HEK293 (cell line): ENCODE measurements around the gene RAB40C.
A peak's percentile ranks its signal among the peaks of the same experiment; 100 is the strongest.

Experiments
- GLIS2 ChIP-seq: fragments of 450-650 bp; formaldehyde crosslinking; IDR thresholded peaks from 2 replicates; pipeline ENCODE4 v1.5.1; 2016; ENCODE audit warnings: missing biosample characterization, missing genetic modification characterization
- OVOL3 ChIP-seq: fragments of 450-650 bp; formaldehyde crosslinking; IDR thresholded peaks from 2 replicates; pipeline ENCODE4 v1.5.1; 2016; ENCODE audit warnings: missing biosample characterization, missing genetic modification characterization
- SP2 ChIP-seq: fragments of 450-650 bp; formaldehyde crosslinking; IDR thresholded peaks from 2 replicates; pipeline ENCODE4 v1.5.1; 2016; ENCODE audit warnings: missing biosample characterization, missing genetic modification characterization
- YY2 ChIP-seq: fragments of 450-650 bp; formaldehyde crosslinking; IDR thresholded peaks from 2 replicates; pipeline ENCODE4 v1.5.1; 2016; ENCODE audit warnings: missing biosample characterization, missing genetic modification characterization
- ZBTB1 ChIP-seq: fragments of 450-650 bp; formaldehyde crosslinking; IDR thresholded peaks from 2 replicates; pipeline ENCODE4 v1.5.1; 2016; ENCODE audit warnings: missing biosample characterization, missing genetic modification characterization
- ZFP41 ChIP-seq: fragments of 450-650 bp; formaldehyde crosslinking; IDR thresholded peaks from 2 replicates; pipeline ENCODE4 v1.5.1; 2016; ENCODE audit warnings: missing biosample characterization, missing genetic modification characterization, borderline replicate concordance
- ZNF112 ChIP-seq: fragments of 450-650 bp; formaldehyde crosslinking; IDR thresholded peaks from 2 replicates; pipeline ENCODE4 v1.5.0; 2017; ENCODE audit warnings: missing biosample characterization, missing genetic modification characterization
- ZNF175 ChIP-seq: fragments of 450-650 bp; formaldehyde crosslinking; IDR thresholded peaks from 2 replicates; pipeline ENCODE4 v1.5.1; 2016; ENCODE audit warnings: missing biosample characterization, missing genetic modification characterization
- ZNF292 ChIP-seq: fragments of 450-650 bp; formaldehyde crosslinking; IDR thresholded peaks from 2 replicates; pipeline ENCODE4 v1.5.1; 2016; ENCODE audit warnings: low read depth, missing biosample characterization, missing genetic modification characterization, borderline replicate concordance
- ZNF341 ChIP-seq: fragments of 450-650 bp; formaldehyde crosslinking; IDR thresholded peaks from 2 replicates; pipeline ENCODE4; 2016; ENCODE audit warnings: low read depth, missing biosample characterization, missing genetic modification characterization
- ZNF404 ChIP-seq: fragments of 450-650 bp; formaldehyde crosslinking; IDR thresholded peaks from 2 replicates; pipeline ENCODE4 v1.5.1; 2017; ENCODE audit warnings: missing biosample characterization, missing genetic modification characterization
- ZNF433 ChIP-seq: fragments of 450-650 bp; formaldehyde crosslinking; IDR thresholded peaks from 2 replicates; pipeline ENCODE4 v1.5.1; 2016; ENCODE audit warnings: missing biosample characterization, missing genetic modification characterization, low read depth
- ZNF473 ChIP-seq: fragments of 450-650 bp; formaldehyde crosslinking; IDR thresholded peaks from 2 replicates; pipeline ENCODE4 v1.5.1; 2017; ENCODE audit warnings: missing biosample characterization, missing genetic modification characterization
- ZNF558 ChIP-seq: fragments of 450-650 bp; formaldehyde crosslinking; IDR thresholded peaks from 2 replicates; pipeline ENCODE4 v1.5.1; 2016; ENCODE audit warnings: missing biosample characterization, missing genetic modification characterization
- ZNF561 ChIP-seq: fragments of 450-650 bp; IDR thresholded peaks from 2 replicates; pipeline ENCODE4 v1.5.1; 2018; ENCODE audit warnings: missing biosample characterization, missing genetic modification characterization, borderline replicate concordance
- ZNF610 ChIP-seq: fragments of 450-650 bp; formaldehyde crosslinking; IDR thresholded peaks from 2 replicates; pipeline ENCODE4 v1.5.1; 2016; ENCODE audit warnings: missing biosample characterization, missing genetic modification characterization, borderline replicate concordance
- TF ChIP-seq, protein P1 (sequence below): fragments of 450-650 bp; formaldehyde crosslinking; IDR thresholded peaks from 2 replicates; pipeline ENCODE4 v1.5.1; 2016; ENCODE audit warnings: missing biosample characterization, missing genetic modification characterization
- TF ChIP-seq, protein P2 (sequence below): fragments of 450-650 bp; formaldehyde crosslinking; IDR thresholded peaks from 2 replicates; pipeline ENCODE4 v1.5.1; 2016; ENCODE audit warnings: missing biosample characterization, missing genetic modification characterization
- TF ChIP-seq, protein P3 (sequence below): fragments of 450-650 bp; formaldehyde crosslinking; IDR thresholded peaks from 2 replicates; pipeline ENCODE4; 2016; ENCODE audit warnings: missing biosample characterization, missing genetic modification characterization
- TF ChIP-seq, protein P4 (sequence below): fragments of 450-650 bp; formaldehyde crosslinking; IDR thresholded peaks from 2 replicates; pipeline ENCODE4 v1.5.1; 2016; ENCODE audit warnings: missing biosample characterization, missing genetic modification characterization, low read depth
- TF ChIP-seq, protein P5 (sequence below): fragments of 450-650 bp; formaldehyde crosslinking; conservative IDR thresholded peaks from 2 replicates; pipeline ENCODE4 v1.5.1; 2016; ENCODE audit warnings: low read depth, missing biosample characterization, missing genetic modification characterization

The RAB40C gene

DNA sequence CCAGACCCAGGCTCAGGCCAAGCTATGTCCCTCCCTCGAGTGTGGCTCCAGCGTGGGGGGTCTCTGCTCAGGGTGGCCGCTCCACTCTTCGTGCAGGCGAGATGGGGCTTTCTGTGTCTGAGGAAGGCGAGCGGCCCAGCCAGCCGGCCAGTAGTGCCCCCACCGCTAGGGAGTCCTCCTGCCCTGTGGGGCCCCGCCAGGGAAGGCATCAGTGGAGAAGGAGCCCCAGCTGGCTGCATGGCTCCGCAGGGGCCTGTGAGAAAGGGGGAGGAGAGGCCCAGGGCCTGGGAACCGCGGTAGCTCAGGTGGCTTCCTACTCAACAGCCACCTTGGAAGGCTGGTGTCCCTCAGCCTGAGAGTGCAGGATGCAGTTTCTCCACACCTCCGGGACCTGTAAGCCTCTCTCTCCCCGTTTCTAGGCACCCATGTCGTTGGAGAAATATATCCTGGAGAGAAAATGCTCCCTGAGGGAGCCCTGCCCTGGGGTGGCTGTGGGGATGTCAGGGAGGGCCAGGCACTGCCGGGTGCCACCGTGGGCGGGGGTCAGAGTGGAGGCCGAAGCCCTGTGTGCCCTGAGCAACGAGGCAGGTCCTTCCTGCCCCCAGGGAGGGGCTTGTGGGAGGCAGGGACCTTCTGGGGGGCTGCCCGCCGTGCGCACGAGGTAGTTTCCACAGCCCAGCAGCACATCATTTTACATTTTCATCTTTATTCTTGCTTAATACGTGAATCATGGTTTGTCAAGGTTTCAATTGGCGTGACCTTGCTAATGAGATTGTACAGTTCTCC is 16.8 kb upstream of the RAB40C start (continued):
- TF ChIP-seq, protein P1, sequence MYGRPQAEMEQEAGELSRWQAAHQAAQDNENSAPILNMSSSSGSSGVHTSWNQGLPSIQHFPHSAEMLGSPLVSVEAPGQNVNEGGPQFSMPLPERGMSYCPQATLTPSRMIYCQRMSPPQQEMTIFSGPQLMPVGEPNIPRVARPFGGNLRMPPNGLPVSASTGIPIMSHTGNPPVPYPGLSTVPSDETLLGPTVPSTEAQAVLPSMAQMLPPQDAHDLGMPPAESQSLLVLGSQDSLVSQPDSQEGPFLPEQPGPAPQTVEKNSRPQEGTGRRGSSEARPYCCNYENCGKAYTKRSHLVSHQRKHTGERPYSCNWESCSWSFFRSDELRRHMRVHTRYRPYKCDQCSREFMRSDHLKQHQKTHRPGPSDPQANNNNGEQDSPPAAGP = no peak
- TF ChIP-seq ZNF558 (no peak), ZNF341 (peak; percentile 65), OVOL3 (tag by site-specific recombination) (no peak), SP2 (tag by site-specific recombination) (no peak), ZNF433 (tag by site-specific recombination) (no peak), ZNF175 (tag by site-specific recombination) (no peak), ZNF473 (tag by site-specific recombination) (no peak), ZNF404 (tag by site-specific recombination) (no peak), ZBTB1 (tag by site-specific recombination) (no peak), ZNF610 (no peak), YY2 (tag by site-specific recombination) (no peak), ZNF292 (tag by site-specific recombination) (no peak), GLIS2 (tag by site-specific recombination) (peak; percentile 40; the same call in 1 of the 2 replicates), ZFP41 (tag by site-specific recombination) (no peak), ZNF561 (tag by site-specific recombination) (no peak), ZNF112 (tag by site-specific recombination) (no peak)
- TF ChIP-seq, protein P2, sequence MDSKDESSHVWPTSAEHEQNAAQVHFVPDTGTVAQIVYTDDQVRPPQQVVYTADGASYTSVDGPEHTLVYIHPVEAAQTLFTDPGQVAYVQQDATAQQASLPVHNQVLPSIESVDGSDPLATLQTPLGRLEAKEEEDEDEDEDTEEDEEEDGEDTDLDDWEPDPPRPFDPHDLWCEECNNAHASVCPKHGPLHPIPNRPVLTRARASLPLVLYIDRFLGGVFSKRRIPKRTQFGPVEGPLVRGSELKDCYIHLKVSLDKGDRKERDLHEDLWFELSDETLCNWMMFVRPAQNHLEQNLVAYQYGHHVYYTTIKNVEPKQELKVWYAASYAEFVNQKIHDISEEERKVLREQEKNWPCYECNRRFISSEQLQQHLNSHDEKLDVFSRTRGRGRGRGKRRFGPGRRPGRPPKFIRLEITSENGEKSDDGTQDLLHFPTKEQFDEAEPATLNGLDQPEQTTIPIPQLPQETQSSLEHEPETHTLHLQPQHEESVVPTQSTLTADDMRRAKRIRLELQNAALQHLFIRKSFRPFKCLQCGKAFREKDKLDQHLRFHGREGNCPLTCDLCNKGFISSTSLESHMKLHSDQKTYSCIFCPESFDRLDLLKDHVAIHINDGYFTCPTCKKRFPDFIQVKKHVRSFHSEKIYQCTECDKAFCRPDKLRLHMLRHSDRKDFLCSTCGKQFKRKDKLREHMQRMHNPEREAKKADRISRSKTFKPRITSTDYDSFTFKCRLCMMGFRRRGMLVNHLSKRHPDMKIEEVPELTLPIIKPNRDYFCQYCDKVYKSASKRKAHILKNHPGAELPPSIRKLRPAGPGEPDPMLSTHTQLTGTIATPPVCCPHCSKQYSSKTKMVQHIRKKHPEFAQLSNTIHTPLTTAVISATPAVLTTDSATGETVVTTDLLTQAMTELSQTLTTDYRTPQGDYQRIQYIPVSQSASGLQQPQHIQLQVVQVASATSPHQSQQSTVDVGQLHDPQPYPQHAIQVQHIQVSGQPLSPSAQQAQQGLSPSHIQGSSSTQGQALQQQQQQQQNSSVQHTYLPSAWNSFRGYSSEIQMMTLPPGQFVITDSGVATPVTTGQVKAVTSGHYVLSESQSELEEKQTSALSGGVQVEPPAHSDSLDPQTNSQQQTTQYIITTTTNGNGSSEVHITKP (tag by site-specific recombination) = no peak
- TF ChIP-seq, protein P3, sequence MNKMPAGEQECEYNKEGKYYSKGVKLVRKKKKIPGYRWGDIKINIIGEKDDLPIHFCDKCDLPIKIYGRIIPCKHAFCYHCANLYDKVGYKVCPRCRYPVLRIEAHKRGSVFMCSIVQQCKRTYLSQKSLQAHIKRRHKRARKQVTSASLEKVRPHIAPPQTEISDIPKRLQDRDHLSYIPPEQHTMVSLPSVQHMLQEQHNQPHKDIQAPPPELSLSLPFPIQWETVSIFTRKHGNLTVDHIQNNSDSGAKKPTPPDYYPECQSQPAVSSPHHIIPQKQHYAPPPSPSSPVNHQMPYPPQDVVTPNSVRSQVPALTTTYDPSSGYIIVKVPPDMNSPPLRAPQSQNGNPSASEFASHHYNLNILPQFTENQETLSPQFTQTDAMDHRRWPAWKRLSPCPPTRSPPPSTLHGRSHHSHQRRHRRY (tag by site-specific recombination) = no peak
- TF ChIP-seq, protein P4, sequence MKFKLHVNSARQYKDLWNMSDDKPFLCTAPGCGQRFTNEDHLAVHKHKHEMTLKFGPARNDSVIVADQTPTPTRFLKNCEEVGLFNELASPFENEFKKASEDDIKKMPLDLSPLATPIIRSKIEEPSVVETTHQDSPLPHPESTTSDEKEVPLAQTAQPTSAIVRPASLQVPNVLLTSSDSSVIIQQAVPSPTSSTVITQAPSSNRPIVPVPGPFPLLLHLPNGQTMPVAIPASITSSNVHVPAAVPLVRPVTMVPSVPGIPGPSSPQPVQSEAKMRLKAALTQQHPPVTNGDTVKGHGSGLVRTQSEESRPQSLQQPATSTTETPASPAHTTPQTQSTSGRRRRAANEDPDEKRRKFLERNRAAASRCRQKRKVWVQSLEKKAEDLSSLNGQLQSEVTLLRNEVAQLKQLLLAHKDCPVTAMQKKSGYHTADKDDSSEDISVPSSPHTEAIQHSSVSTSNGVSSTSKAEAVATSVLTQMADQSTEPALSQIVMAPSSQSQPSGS (tag by site-specific recombination) = no peak
- TF ChIP-seq, protein P5, sequence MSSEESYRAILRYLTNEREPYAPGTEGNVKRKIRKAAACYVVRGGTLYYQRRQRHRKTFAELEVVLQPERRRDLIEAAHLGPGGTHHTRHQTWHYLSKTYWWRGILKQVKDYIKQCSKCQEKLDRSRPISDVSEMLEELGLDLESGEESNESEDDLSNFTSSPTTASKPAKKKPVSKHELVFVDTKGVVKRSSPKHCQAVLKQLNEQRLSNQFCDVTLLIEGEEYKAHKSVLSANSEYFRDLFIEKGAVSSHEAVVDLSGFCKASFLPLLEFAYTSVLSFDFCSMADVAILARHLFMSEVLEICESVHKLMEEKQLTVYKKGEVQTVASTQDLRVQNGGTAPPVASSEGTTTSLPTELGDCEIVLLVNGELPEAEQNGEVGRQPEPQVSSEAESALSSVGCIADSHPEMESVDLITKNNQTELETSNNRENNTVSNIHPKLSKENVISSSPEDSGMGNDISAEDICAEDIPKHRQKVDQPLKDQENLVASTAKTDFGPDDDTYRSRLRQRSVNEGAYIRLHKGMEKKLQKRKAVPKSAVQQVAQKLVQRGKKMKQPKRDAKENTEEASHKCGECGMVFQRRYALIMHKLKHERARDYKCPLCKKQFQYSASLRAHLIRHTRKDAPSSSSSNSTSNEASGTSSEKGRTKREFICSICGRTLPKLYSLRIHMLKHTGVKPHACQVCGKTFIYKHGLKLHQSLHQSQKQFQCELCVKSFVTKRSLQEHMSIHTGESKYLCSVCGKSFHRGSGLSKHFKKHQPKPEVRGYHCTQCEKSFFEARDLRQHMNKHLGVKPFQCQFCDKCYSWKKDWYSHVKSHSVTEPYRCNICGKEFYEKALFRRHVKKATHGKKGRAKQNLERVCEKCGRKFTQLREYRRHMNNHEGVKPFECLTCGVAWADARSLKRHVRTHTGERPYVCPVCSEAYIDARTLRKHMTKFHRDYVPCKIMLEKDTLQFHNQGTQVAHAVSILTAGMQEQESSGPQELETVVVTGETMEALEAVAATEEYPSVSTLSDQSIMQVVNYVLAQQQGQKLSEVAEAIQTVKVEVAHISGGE = no peak
